DND-41 (cell line): Measurements from ENCODE around the gene TBC1D22A.

ENCODE experiments used
- ATAC-seq: fragments of 200-7000 bp; cut with Tn5 transposase; 3 replicates; pipeline ENCODE4 v1.9.1; 2021; ENCODE audit warnings: low read depth; ENCODE audit not compliant: insufficient read depth
- DNase-seq: peaks from one replicate; pipeline ENCODE4 v3.0.0-alpha.2; 2020
- H2AFZ ChIP-seq: 2 replicates; pipeline ENCODE4 v1.6.0; 2012; ENCODE audit warnings: low read depth, low read length
- H3K27ac ChIP-seq: 2 replicates; pipeline ENCODE4 v1.5.1; 2012; ENCODE audit warnings: low read length, inconsistent platforms
- H3K27me3 ChIP-seq: fragments of 200-600 bp; sonication (generic); 2 replicates; pipeline ENCODE4 v1.6.0; 2012; ENCODE audit warnings: low read length, mild to moderate bottlenecking, inconsistent platforms; ENCODE audit not compliant: insufficient read depth, poor library complexity
- H3K36me3 ChIP-seq: 2 replicates; pipeline ENCODE4 v1.5.1; 2012; ENCODE audit warnings: low read length, inconsistent platforms; ENCODE audit not compliant: insufficient read depth
- H3K4me1 ChIP-seq: 2 replicates; pipeline ENCODE4 v1.5.1; 2012; ENCODE audit warnings: mild to moderate bottlenecking, low read length; ENCODE audit not compliant: insufficient read depth
- H3K4me2 ChIP-seq: 2 replicates; pipeline ENCODE4 v1.6.0; 2012; ENCODE audit warnings: mild to moderate bottlenecking, moderate library complexity, low read length, inconsistent platforms; ENCODE audit not compliant: insufficient read depth
- H3K4me3 ChIP-seq, 2 experiments: fragments of 200-600 bp in 1 of 2; shearing (Covaris generic) in 1 of 2; 2 replicates each; pipeline ENCODE4 v1.5.1; 2012 to 2016; ENCODE audit warnings: inconsistent platforms in 2 of 2, low read length in 2 of 2, mild to moderate bottlenecking in 2 of 2, low read depth in 1 of 2, moderate library complexity in 1 of 2
- H3K79me2 ChIP-seq: 2 replicates; pipeline ENCODE4 v1.6.0; 2012; ENCODE audit warnings: low read length, inconsistent platforms; ENCODE audit not compliant: insufficient read depth
- H3K9ac ChIP-seq: 2 replicates; pipeline ENCODE4 v1.6.0; 2012; ENCODE audit warnings: low read depth, mild to moderate bottlenecking, inconsistent platforms, low read length, moderate library complexity
- H3K9me3 ChIP-seq: 2 replicates; pipeline ENCODE4 v1.5.1; 2012; ENCODE audit warnings: low read length, moderate library complexity, mild to moderate bottlenecking, inconsistent platforms; ENCODE audit not compliant: insufficient read depth, severe bottlenecking
- H4K20me1 ChIP-seq: 2 replicates; pipeline ENCODE4 v1.6.0; 2012; ENCODE audit warnings: low read length; ENCODE audit not compliant: insufficient read depth
- CTCF ChIP-seq: IDR thresholded peaks from 2 replicates; pipeline ENCODE4 v1.5.1; 2012; ENCODE audit warnings: borderline replicate concordance, low read length, moderate library complexity, mild to moderate bottlenecking; ENCODE audit not compliant: poor library complexity, severe bottlenecking; ENCODE audit errors: extremely low read depth
- EZH2 ChIP-seq: IDR thresholded peaks from 3 replicates; pipeline ENCODE4 v1.6.1; 2012; ENCODE audit warnings: borderline replicate concordance, low read depth, mild to moderate bottlenecking, moderate library complexity, low read length, inconsistent platforms; ENCODE audit not compliant: severe bottlenecking

The TBC1D22A gene

GRCh38 chr22:46753360-46753759, 9.1 kb upstream of the TBC1D22A start:
- H2AFZ ChIP-seq = no peak overlapping the region
- DNase-seq = no peak
- H3K27ac ChIP-seq = no peak overlapping the region
- H3K4me3 ChIP-seq = no peak overlapping the region
- no peaks in the 10 kb centered on the region for H3K79me2 ChIP-seq
- H3K4me2 ChIP-seq = no peak overlapping the region
- no peaks in the 10 kb centered on the region for H3K27me3 ChIP-seq
- no peak for ATAC-seq
- H3K9me3 ChIP-seq = peaks cover 13% of the 10 kb centered on the region
- no peak for TF ChIP-seq CTCF
- no peak for TF ChIP-seq EZH2
- no peaks in the 10 kb centered on the region for H4K20me1 ChIP-seq
- no peak overlapping the region for H3K9ac ChIP-seq
- no peaks in the 10 kb centered on the region for H3K36me3 ChIP-seq
- H3K4me1 ChIP-seq = peaks cover 16% of the 10 kb centered on the region

GRCh38 chr22:46753761-46754109, 8.7 kb upstream of the TBC1D22A start:
- Histone ChIP-seq H3K9ac (no peak overlapping the region), H3K9me3 (peaks cover 13% of the 10 kb centered on the region), H3K27me3 (no peaks in the 10 kb centered on the region), H2AFZ (no peak overlapping the region), H3K4me3 (no peak overlapping the region), H3K36me3 (no peaks in the 10 kb centered on the region), H3K4me1 (peaks cover 13% of the 10 kb centered on the region), H3K79me2 (no peaks in the 10 kb centered on the region), H3K4me2 (no peak overlapping the region), H4K20me1 (no peaks in the 10 kb centered on the region), H3K27ac (no peak overlapping the region)
- ATAC-seq = no peak
- DNase-seq = no peak
- no peak for TF ChIP-seq CTCF
- no peak for TF ChIP-seq EZH2

- Histone ChIP-seq H3K9me3 (peaks cover 13% of the 10 kb centered on the region), H3K79me2 (no peaks in the 10 kb centered on the region), H3K4me1 (peaks cover 8% of the 10 kb centered on the region), H3K4me2 (no peak overlapping the region), H3K27me3 (no peaks in the 10 kb centered on the region), H3K9ac (no peak overlapping the region), H3K27ac (no peak overlapping the region), H2AFZ (no peak overlapping the region), H4K20me1 (no peaks in the 10 kb centered on the region), H3K36me3 (no peaks in the 10 kb centered on the region), H3K4me3 (no peak overlapping the region)
- DNase-seq (no peak), ATAC-seq (no peak)
- TF ChIP-seq CTCF (no peak), EZH2 (no peak)
Observed at GRCh38 chr22:46754110-46754799, 8.2 kb upstream of the TBC1D22A start.
